Heart left ventricle (tissue), 13 donors: ENCODE measurements around the gene PTK7.

Experiments used
- CTCF ChIP-seq, 12 donors: fragments of 200-600 bp; sonication (generic) in 4 of 12; IDR thresholded peaks; one replicate each; pipeline versions ENCODE4 v1.5.0 to v1.8.0; 2018 to 2022; ENCODE audit warnings: antibody characterized with exemption in 12 of 12, mild to moderate bottlenecking in 5 of 12
- POLR2A ChIP-seq, 2 donors: fragments of 450-650 bp; IDR thresholded peaks; one replicate each; pipeline ENCODE4 v1.6.1; 2017; ENCODE audit warnings: antibody characterized with exemption in 2 of 2, mild to moderate bottlenecking in 2 of 2, moderate library complexity in 2 of 2
- donor health status: ischemic (EF 13 %, LVEDD 7.1; RV severe dilation, severe dysfunction).
- donor health status: DM: no; HTN: yes; CAD: no.
- donor health status: DM: no; HTN: no; CAD: no.
- donor health status: ischemic (EF 25% LVEDD 6.9; RV normal size, moderate dysfunction).
- donor health status: ischemic (EF 25% LVEDD 5.7; RV mildly dilated, moderate dysfunction).
- donor health status: ischemic (EF 35%, LVEDD 5.7; RV mildly dilated, moderate dysfunction).
- donor health status: nonischemic (EF 11% LVEDD 7.7; RV severe dilation, severe dysfunction).
- donor health status: DM: yes; HTN: yes; CAD: no.
- donor health status: PGD.
- donor health status: ischemic (EF 29% LVEDD 5.4; RV normal size, mild dysfunction).
- donor health status: nonischemic (EF 23%, LVEDD 6.1; RV moderate dilation, normal function).

- no peak for TF ChIP-seq POLR2A (IDR thresholded peaks at IDR 0.05)
- TF ChIP-seq CTCF (IDR thresholded peaks at IDR 0.05): no peak
Observed at GRCh38 chr6:43183441-43183840, 107.3 kb downstream of the PTK7 start.
